ENCODE results near the gene B3GNT7.

GRCh38 chr2:231398585-231398984 lies 3.1 kb downstream of the B3GNT7 start:
- TF ChIP-seq, protein P1, sequence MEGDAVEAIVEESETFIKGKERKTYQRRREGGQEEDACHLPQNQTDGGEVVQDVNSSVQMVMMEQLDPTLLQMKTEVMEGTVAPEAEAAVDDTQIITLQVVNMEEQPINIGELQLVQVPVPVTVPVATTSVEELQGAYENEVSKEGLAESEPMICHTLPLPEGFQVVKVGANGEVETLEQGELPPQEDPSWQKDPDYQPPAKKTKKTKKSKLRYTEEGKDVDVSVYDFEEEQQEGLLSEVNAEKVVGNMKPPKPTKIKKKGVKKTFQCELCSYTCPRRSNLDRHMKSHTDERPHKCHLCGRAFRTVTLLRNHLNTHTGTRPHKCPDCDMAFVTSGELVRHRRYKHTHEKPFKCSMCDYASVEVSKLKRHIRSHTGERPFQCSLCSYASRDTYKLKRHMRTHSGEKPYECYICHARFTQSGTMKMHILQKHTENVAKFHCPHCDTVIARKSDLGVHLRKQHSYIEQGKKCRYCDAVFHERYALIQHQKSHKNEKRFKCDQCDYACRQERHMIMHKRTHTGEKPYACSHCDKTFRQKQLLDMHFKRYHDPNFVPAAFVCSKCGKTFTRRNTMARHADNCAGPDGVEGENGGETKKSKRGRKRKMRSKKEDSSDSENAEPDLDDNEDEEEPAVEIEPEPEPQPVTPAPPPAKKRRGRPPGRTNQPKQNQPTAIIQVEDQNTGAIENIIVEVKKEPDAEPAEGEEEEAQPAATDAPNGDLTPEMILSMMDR (conservative IDR thresholded peaks at IDR 0.05) = no peak
- TF ChIP-seq ZFX (IDR thresholded peaks at IDR 0.05) = no peak
